NCI-H524 treated with DMSO at 0.1 percent for 48 hours (cell line): ENCODE data around the gene C1orf174.

Experiments
- DNase-seq: peaks from one replicate; lab custom pipeline; 2025; lab: John Stamatoyannopoulos, UW

C1orf174 gene

DNA sequence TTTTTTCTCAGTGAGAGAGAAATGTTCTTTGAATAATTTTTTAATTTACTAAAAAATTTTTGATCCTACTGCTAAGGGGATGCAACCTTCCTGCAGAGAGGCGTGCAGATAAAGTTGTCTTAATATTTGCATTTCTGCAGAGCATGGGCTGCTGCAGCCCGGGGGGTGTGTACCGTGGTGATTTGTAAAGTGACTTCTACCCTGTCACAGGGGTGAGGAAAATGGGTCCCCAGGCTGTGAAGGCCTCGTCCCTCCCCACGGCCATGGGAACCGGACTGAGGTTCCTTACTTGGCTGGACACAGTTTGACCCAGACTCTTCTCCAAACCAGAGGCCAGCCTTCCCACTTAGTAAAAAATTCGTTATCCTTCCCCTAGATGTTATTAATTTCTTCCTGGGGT, 9.5 kb upstream of the C1orf174 start:
- DNase-seq: no peak

DNA sequence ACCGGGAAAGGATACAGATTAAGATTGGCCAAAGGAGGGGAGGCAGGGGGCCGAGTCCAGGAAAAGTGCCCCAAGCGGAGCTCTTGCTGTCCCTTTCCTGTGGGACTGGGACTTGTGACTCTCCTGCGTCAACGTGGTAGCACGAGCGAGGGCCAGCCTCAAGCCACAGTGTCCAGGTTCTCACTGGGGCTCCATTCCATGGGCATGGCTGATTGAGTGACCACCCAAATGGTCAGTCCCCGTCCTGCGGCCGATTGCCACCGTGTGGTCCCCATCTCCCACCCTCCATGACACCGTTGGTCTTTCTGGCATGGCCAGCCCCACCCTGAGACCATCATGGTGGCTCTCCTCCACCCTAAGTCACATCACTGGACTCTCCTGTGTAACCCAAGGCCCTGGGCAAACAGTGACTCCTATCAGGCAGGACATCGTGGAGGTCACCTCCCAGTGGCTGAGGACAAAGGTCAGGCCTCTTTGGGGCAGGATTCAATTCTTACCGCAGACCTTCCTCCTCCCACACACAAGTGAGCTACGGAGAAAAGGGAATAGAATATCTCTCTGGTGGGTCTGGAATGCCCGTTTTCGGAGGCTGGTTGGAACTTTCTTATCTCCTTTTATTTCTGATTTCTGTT, 8.9 kb upstream of the C1orf174 start:
- DNase-seq: no peak

DNA sequence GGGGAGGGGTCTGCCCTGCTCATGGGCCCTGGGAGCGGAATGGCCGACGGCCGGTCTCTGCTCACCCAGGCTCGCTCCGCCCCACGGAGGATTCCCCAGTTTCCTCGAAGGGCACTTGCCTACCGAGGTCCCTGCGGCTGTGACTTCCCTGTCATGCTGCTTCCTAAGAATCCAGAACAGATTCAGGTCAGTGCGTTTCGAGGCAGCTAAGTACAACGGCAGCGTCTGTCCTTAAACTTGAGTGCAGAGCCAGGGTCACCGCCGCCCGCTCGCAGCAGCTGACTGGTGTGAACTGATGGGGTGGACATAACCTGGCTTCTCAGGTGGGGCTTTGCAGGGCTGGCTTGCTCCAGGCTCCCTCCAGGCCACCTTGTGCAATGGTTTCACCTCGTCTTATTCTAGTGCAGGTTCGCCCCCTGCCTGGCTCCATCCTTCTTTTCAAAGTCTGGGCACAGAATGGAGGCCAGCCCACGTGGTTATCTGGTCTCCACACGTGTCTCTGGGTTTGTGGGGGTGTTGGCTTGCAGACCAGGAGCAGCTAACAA, 7.6 kb upstream of the C1orf174 start:
- DNase-seq: no peak

DNA sequence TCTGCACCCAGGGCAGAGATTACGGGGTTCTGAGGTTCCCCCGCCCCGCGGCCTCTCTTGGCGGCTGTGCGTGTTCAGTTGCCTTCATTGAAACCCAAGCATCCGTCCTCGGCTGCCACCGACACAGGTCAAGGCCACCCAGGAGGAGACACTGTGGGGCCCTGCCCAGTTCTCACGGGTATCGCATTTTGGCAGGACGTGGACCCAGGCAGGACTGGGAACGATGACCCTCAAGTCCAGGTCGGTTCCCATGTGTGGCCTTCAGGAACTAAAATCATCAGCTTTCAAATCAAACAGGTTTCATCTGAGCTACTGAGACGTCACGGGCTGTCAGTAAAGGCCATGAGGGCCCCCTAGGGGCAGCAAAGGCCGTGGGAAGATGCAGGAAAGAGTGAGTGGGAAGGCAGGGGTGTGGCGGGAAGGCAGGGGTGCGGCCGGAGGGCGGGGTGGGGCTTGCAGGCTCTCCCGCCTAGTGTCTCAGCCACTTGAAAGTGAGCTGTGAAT, 7.0 kb upstream of the C1orf174 start:
- DNase-seq: no peak

- DNase-seq: no peak
Observed at GRCh38 chr1:3906672-3907020, 6.6 kb upstream of the C1orf174 start.

DNA sequence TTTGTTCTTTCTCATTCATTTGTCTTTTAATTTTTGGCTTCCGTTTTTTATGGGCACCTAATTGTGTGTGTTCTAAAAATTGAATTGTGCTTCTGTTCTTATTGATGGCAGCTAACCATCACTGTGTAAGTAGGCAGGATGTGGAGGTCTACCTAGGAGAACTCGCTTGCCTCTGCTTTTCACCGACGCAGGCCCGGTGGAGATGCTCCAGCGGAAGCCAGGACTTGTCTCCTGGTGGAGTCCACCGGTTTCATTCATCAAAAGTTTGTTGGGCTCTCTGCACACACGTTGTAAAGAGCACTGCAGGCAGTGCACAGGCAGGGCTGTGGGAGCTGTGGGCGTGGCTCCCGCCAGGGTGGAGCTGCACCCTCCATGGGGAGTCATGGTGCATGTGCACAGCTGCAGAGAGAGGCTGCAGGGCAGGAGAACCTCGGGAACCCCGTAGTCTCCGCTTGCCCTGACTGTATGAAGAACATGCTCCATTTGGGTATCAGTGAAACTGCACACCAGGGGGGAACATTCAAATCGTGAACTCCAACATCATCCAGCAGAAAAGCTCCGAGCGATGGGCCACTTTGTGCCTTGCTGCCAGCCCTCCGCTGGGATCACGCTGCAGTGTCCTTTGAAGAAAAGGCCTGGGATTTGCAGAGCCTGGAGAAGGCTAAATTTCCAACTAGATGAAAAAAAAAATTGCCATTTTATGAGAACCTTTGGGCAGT, 6.0 kb upstream of the C1orf174 start:
- DNase-seq: no peak

- DNase-seq: no peak
Observed at GRCh38 chr1:3905266-3905952, 5.3 kb upstream of the C1orf174 start.

- no peak for DNase-seq
Observed at GRCh38 chr1:3904843-3905185, 4.7 kb upstream of the C1orf174 start.

DNA sequence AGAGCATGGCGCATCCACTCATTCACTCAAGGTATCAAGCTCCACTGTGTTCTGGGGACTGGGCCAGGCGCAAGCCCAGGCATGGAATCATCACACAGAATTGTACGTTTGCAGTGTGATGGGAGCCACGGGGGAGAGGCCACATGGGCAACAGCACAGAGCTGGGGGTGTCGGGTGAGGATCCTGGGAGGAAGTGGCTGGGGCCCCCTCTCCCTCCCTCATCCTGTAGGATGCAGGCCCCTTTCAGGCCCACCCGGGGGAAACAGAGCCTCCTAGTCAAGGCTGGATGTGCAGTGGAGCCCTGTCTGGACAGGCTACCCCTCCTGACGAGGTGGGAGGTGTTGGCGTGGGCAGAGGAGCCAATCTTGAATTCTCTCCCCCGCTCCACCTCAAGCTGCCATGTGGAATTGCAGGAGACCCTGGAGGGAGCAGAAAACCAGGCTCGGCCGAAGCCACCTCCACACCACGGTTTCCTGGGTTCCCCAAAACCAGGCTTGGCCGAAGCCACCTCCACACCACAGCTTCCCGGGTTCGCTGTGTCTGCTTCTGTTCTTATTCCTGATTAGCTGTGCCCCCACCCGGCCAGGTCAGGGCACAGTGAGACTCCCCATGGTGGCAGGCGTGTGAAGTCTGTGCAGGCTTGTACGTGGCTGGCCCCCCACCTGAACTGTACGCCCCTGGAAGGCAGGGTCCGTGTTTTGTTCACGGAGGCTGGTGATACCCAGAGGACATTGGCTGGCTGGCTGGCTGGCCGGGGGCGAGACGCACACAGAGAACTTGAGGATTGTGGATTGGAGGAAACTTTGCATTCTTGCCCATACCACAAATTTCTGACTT, 4.2 kb upstream of the C1orf174 start:
- DNase-seq: no peak

GRCh38 chr1:3903141-3904005, 3.3 kb upstream of the C1orf174 start:
- DNase-seq: no peak

DNA sequence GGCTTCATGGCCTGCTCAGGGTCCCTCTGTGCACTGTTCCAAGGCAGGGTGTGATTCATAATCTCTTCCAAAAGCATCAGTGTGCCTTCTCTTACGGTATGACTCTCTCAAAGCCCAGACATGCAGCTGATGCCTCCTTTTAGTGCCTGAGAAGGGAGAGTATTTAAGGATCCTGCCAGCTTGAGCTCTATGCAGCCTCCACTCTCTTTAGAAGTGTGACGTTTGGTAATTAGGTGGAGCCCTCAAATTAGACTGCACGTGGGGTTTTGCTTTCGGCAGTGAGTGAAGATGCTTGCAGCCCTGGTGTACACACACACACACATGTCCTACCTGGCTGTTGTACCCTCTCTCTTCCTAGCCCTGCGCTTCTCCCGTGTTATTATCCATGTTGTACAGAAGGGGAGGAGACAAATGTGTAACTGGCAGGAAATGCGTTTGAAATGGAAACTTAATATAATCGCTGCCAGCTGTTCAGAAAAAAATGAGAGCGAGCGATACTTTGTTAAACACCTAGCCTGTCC, 2.6 kb upstream of the C1orf174 start:
- DNase-seq: no peak

DNA sequence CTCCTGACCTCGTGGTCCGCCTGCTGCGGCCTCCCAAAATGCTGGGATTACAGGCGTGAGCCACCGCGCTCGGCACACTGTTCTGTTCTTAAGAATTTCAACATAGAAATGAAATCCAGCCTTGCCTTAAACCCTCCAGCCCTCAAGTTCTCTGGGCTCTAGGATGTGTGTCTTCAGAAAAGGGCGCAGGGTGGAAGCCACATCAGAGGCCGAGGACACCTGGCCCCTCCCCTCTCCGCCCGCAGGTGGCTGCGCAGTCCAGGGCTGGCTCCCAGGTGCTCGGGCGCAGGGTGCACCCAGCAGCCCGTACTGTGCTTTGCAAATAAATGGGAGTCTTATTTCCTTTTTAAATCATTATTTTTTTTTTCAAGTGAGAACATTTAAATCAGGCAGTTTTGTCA, 2.0 kb upstream of the C1orf174 start:
- no peak for DNase-seq

DNA sequence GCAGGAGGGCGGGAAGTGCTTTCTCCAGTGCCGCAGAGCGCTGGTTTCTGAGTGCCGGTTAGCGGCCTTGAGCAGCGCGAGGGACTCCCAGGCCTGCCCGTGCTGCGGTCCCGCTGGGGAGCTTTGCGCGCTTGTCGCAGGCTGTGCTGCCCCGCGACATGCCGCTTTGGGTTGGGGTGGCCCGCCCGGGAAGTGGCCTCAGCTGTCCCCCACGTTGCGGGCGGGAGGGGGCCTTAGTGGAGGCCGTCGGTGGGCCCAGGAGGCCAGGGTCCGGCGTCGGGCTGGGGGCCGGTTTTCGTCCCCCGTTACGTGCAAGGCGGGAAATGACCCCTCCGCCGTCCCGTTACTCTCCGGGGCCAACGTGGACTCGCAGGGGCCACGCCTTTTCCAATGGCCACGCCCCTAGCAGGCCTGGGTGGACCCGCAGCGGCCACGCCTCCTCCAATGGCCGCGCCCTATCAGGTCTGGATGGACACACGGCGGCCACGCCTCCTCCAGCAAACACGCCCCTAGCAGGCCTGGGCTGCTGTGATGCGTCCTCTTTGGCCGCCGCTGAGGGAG, 977 bp upstream of the C1orf174 start:
- DNase-seq: peak; percentile 7

DNA sequence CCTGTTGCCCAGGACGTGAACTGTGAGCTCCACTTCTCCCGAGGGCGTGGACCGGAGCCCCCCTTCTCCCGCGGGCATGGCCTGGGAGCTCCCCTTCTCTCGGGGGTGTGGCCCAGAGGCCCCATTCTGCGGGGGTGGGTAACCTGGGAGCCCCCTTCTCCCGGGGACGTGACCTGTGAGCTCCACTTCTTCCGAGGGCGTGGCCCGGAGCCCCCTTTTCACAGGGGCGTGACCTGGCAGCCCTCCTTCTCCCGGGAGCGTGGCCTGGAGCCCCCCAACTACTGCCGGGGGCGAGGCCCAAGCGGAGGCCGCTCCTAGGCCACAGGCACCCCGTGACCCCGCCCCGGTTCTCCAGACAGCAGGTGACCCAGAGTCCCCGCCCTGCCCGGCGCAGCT, 320 bp downstream of the C1orf174 start:
- DNase-seq: no peak

DNA sequence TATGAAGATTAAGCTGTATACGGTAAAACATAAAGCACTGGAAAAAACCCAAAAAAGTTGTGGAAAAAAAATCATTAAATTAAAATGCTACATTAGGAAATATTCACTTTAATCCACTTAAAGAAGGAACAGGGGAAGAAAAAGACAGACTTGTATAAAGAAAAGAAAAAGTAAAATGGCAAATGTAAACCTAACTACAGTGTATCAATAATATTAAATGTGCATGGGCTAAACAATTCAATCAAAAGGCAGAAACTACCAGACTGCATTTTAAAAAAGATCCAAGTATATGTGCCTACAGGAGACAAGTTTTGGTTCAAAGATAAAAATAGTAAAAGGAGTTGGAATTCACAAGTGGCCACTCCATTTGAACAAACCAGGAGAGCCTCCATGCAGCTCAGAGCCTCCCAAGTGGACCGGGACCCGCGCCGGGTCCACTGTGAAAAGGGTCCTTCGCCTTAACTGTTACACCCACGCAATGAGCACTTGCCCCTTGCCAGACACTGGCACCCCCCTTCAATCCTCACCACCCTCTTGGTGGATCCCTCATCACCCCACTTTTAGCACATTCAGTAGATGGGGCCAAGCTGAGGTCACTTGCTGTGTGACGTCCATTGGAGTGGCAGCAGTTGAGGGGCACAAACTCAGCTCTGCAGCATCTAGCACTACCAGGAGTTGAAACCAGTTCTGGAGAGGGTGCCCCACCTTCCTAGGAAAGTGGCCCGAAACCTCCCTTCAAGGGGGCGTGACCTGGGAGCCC, 898 bp downstream of the C1orf174 start:
- no peak for DNase-seq

- no peak for DNase-seq
Observed at GRCh38 chr1:3898475-3898735, 1.7 kb downstream of the C1orf174 start.

- DNase-seq: no peak
Observed at GRCh38 chr1:3896396-3897000, 3.6 kb downstream of the C1orf174 start.

- DNase-seq: no peak
Observed at GRCh38 chr1:3895951-3896325, 4.1 kb downstream of the C1orf174 start.

DNA sequence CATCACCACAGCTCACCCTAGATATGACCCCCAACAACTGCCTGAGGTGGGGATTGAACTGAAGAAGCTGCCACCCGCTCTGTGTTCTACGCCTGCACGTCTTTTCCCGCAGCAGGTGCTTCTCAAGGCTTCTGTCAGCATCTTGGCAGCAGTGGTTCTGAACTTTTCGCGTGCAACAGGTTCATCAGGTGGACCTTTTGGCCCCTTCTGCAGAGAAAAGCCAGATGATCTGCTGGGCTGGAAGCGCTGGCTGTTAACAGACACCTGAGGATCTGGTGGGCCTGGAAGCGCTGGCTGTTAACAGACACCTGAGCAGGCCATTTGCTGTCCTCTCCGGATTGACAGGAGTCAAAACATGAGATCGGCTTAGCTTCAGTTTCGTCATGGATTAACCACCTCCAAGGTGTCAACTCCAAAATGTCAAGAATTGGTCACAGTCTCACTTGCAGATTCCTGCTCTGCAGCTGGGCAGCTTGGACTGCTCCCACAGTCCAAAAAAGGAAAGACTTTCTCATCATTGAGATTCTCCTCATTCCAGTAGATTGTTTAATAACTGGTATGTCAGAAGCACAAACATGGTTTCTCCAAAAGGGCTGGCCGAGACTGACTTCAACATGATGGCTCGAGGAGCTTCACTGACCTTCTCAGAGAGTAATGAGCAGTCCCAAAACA, 4.7 kb downstream of the C1orf174 start:
- no peak for DNase-seq
